HL-60 (cell line): ENCODE results near the gene LCTL.
A peak's percentile ranks its signal among the peaks of the same experiment; 100 is the strongest.

ENCODE experiments used
- DNase-seq, 2 experiments: peaks; one replicate each; pipeline ENCODE4 v3.0.0-alpha.2; 2010 to 2020; ENCODE audit warnings: low read depth in 1 of 2, low spot score in 1 of 2
- H3K27ac ChIP-seq: fragments of 250-450 bp; sonication (Bioruptor Pico); replicated peaks from 2 replicates; pipeline ENCODE4 v1.5.1; 2020; ENCODE audit warnings: mild to moderate bottlenecking, moderate library complexity
- H3K27me3 ChIP-seq: fragments of 250-450 bp; sonication (Bioruptor Pico); 2 replicates; pipeline ENCODE4 v1.5.1; 2021; ENCODE audit warnings: mild to moderate bottlenecking, moderate library complexity; ENCODE audit not compliant: insufficient read depth, poor library complexity, severe bottlenecking
- H3K4me3 ChIP-seq: replicated peaks from 2 replicates; pipeline ENCODE4 v1.5.1; 2011; ENCODE audit warnings: mild to moderate bottlenecking, control low read depth, low read length; ENCODE audit not compliant: insufficient read depth
- CTCF ChIP-seq: IDR thresholded peaks from one replicate; pipeline ENCODE4 v1.5.1; 2011; ENCODE audit warnings: low read length, control low read depth, inconsistent platforms; ENCODE audit not compliant: insufficient read depth
- GABPA ChIP-seq: IDR thresholded peaks from 2 replicates; pipeline ENCODE4 v1.6.1; 2012; ENCODE audit warnings: low read depth
- POLR2AphosphoS5 ChIP-seq: IDR thresholded peaks from 2 replicates; pipeline ENCODE4 v1.6.1; 2012; ENCODE audit warnings: low read depth
- REST ChIP-seq: IDR thresholded peaks from 2 replicates; pipeline ENCODE4 v1.6.1; 2012; ENCODE audit warnings: low read depth; ENCODE audit not compliant: insufficient replicate concordance
- SPI1 ChIP-seq: IDR thresholded peaks from 2 replicates; pipeline ENCODE4 v1.6.1; 2012; ENCODE audit warnings: low read depth, mild to moderate bottlenecking, borderline replicate concordance
- long read RNA-seq: library from polyadenylated mRNA; unstranded; transcript quantifications from one replicate; pipeline ENCODE4 v2.0.0, GENCODE V29; 2020

Gene LCTL
- long read RNA-seq, partial matches to known transcripts = 0 of 1 reads
- long read RNA-seq, other reads (novel, unspliced or antisense) = 1 of 1 reads

- Histone ChIP-seq H3K27me3 (no peaks in the 10 kb centered on the region), H3K4me3 (no peak within 1 kb of the TSS), H3K27ac (no peak within 1 kb of the TSS)
- TF ChIP-seq SPI1 (no peak), CTCF (no peak), POLR2AphosphoS5 (no peak), GABPA (no peak)
- DNase-seq = no peak
These were observed at the start of gene LCTL for GRCh38 chr15:66565741-66566144. TSS of gene LCTL (minus strand) at chr15:66565998. CDS start at chr15:66565365, 633 bp downstream.

GRCh38 chr15:66614951-66615760, 49.4 kb upstream of the LCTL start:
- peak overlapping the region; percentile 68 for H3K27ac ChIP-seq
- no peak for TF ChIP-seq POLR2AphosphoS5
- no peak for TF ChIP-seq REST
- TF ChIP-seq CTCF = no peak
- TF ChIP-seq GABPA = no peak
- peak; percentile 68 for TF ChIP-seq SPI1

GRCh38 chr15:66614456-66614855, 48.7 kb upstream of the LCTL start:
- no peaks in the 10 kb centered on the region for H3K27me3 ChIP-seq
- no peak for DNase-seq
- TF ChIP-seq REST (no peak), SPI1 (no peak), POLR2AphosphoS5 (no peak), GABPA (no peak), CTCF (no peak)
- no peak overlapping the region for H3K4me3 ChIP-seq
- peak overlapping the region; percentile 68 for H3K27ac ChIP-seq

More at GRCh38 chr15:66614951-66615760, 49.4 kb upstream of the LCTL start:
- peak; percentile 36 to 67 for DNase-seq
- no peak overlapping the region for H3K4me3 ChIP-seq
- no peaks in the 10 kb centered on the region for H3K27me3 ChIP-seq
